Peyer's patch (tissue), 4 donors: Measurements from ENCODE around the gene TMEM165.
"Not testable (repeated sequence)": the region's sequence is repeated elsewhere in the genome, so short reads cannot be mapped to it uniquely, and the experiment has no call there.

Source experiments
- CTCF ChIP-seq, 6 experiments: fragments of 450-650 bp in 4 of 6; fragments of 200-600 bp in 2 of 6; sonication (generic) in 1 of 6; IDR thresholded peaks; one replicate each; pipeline ENCODE4 v1.5.1; 2017 to 2019; ENCODE audit warnings: antibody characterized with exemption in 6 of 6, mild to moderate bottlenecking in 3 of 6, moderate library complexity in 1 of 6
- POLR2A ChIP-seq, 2 donors: fragments of 450-650 bp; IDR thresholded peaks; one replicate each; pipeline ENCODE4 v1.5.1; 2017; ENCODE audit warnings: antibody characterized with exemption in 2 of 2, mild to moderate bottlenecking in 2 of 2, moderate library complexity in 2 of 2

GRCh38 chr4:55362938-55363337 lies 32.8 kb upstream of the TMEM165 start:
- not testable (repeated sequence) for TF ChIP-seq POLR2A, CTCF (IDR thresholded peaks at IDR 0.05)
